ENCODE results near the gene GPHB5. TPM values are rescaled to one million over a fixed set of nuclear protein-coding genes. Genes with fewer than 3 reads are reported as not detected.

Gene GPHB5
- total RNA-seq (2014; rRNA removed; shearing (Covaris generic)) (not detected in 2 replicates), polyA plus RNA-seq (2016; fragmentation: Nextera tagmentation; extraction: Ambion mirVana) (not detected in 2 replicates)
- long read RNA-seq = 0 reads

GRCh38 chr14:63318835-63319234 lies at the start of gene GPHB5:
Gene GPHB5, minus strand, starts transcription at chr14:63318935. Its CDS starts 1,086 bp downstream, at chr14:63317849.
- DNase-seq (ENCODE audit: low spot score) = no peak
- Histone ChIP-seq H3F3A (replicated peaks; ENCODE audit: low read depth) (no peaks in the 10 kb centered on the region), H4K20me1 (replicated peaks; ENCODE audit: insufficient read depth) (no peaks in the 10 kb centered on the region), H3K9me2 (ENCODE audit: insufficient read depth) (peaks cover 7% of the 10 kb centered on the region; the same call in 1 of the 2 replicates), H3K27me3 (ENCODE audit: insufficient read depth) (no peaks in the 10 kb centered on the region), H3K4me3 (no peak within 1 kb of the TSS), H3K4me1 (ENCODE audit: insufficient read depth) (peaks cover 2% of the 10 kb centered on the region; the same call in 1 of the 2 replicates), H3K27ac (ENCODE audit: low read depth) (no peak within 1 kb of the TSS), H3K79me2 (replicated peaks; ENCODE audit: insufficient read depth) (no peaks in the 10 kb centered on the region), H3K4me2 (no peak within 1 kb of the TSS), H2AFZ (no peak within 1 kb of the TSS), H3K36me3 (ENCODE audit: insufficient read depth) (no peaks in the 10 kb centered on the region)
- no peak within 1 kb of the TSS for H3K27ac Mint-ChIP-seq
- H3K9me3 Mint-ChIP-seq = no peaks in the 10 kb centered on the region
- peaks cover 2% of the 10 kb centered on the region for H3K27me3 Mint-ChIP-seq (ENCODE audit: insufficient read depth, low read depth, poor library complexity)
- no peak for TF ChIP-seq EZH2 (IDR thresholded peaks at IDR 0.05; ENCODE audit: low read depth, unreplicated experiment)
- peaks cover 10% of the 10 kb centered on the region for H3K4me1 Mint-ChIP-seq
- H3K36me3 Mint-ChIP-seq (ENCODE audit: low read depth) = no peaks in the 10 kb centered on the region; the same call in 2 of the 3 replicates
- no peak for ATAC-seq
- no peak within 1 kb of the TSS for H3K4me3 Mint-ChIP-seq

GRCh38 chr14:63367742-63368364 lies 49.1 kb upstream of the GPHB5 start:
- H3K36me3 ChIP-seq (ENCODE audit: insufficient read depth) = peaks cover 6% of the 10 kb centered on the region; the same call in 1 of the 2 replicates

GRCh38 chr14:63362389-63362819 lies 43.7 kb upstream of the GPHB5 start:
- ATAC-seq (peak; percentile 50), DNase-seq (ENCODE audit: low spot score) (no peak)
- no peaks in the 10 kb centered on the region for H3K36me3 ChIP-seq (ENCODE audit: insufficient read depth)
- H4K20me1 ChIP-seq (replicated peaks; ENCODE audit: insufficient read depth) = no peaks in the 10 kb centered on the region
- H3K4me3 ChIP-seq = no peak overlapping the region
- Mint-ChIP-seq H3K27ac (no peak overlapping the region), H3K4me3 (no peak overlapping the region), H3K27me3 (ENCODE audit: insufficient read depth, low read depth, poor library complexity) (peaks cover 3% of the 10 kb centered on the region), H3K4me1 (peaks cover 2% of the 10 kb centered on the region; the same call in 1 of the 3 replicates), H3K9me3 (peaks cover 1% of the 10 kb centered on the region; the same call in 1 of the 3 replicates), H3K36me3 (ENCODE audit: low read depth) (no peaks in the 10 kb centered on the region; the same call in 2 of the 3 replicates)
- H3K79me2 ChIP-seq (replicated peaks; ENCODE audit: insufficient read depth) = no peaks in the 10 kb centered on the region
- no peak overlapping the region for H3K4me2 ChIP-seq
- no peaks in the 10 kb centered on the region for H3K9me2 ChIP-seq (ENCODE audit: insufficient read depth)
- H3K27ac ChIP-seq (ENCODE audit: low read depth) = no peak overlapping the region
- no peaks in the 10 kb centered on the region for H3K4me1 ChIP-seq (ENCODE audit: insufficient read depth)
- H3K27me3 ChIP-seq (ENCODE audit: insufficient read depth) = no peaks in the 10 kb centered on the region
- H3F3A ChIP-seq (replicated peaks; ENCODE audit: low read depth) = no peaks in the 10 kb centered on the region
- no peak overlapping the region for H2AFZ ChIP-seq
- no peak for TF ChIP-seq JUNB (IDR thresholded peaks at IDR 0.05; ENCODE audit: unreplicated experiment)
- no peak for TF ChIP-seq CREB1 (CRISPR knock-in tag; IDR thresholded peaks at IDR 0.05; ENCODE audit: low read depth)
- no peak for TF ChIP-seq ZNF331 (CRISPR knock-in tag; IDR thresholded peaks at IDR 0.05; ENCODE audit: low read depth)
- no peak for TF ChIP-seq ETS1 (IDR thresholded peaks at IDR 0.05)
- no peak for TF ChIP-seq POLR2AphosphoS5 (IDR thresholded peaks at IDR 0.05; ENCODE audit: low read depth)
- TF ChIP-seq NANOG (IDR thresholded peaks at IDR 0.05; ENCODE audit: borderline replicate concordance) = no peak
- TF ChIP-seq EZH2 (IDR thresholded peaks at IDR 0.05; ENCODE audit: low read depth, unreplicated experiment) = no peak

More at GRCh38 chr14:63367742-63368364, 49.1 kb upstream of the GPHB5 start:
- no peaks in the 10 kb centered on the region for H3K9me2 ChIP-seq (ENCODE audit: insufficient read depth)
- peak; percentile 13 to 37; a peak in 2 of 4 replicates for TF ChIP-seq CTCF (conservative IDR thresholded peaks at IDR 0.05; ENCODE audit: low read depth in 2 of 2)
- TF ChIP-seq JUNB (IDR thresholded peaks at IDR 0.05; ENCODE audit: unreplicated experiment) = no peak
- H2AFZ ChIP-seq = no peak overlapping the region
- no peaks in the 10 kb centered on the region for H3K79me2 ChIP-seq (replicated peaks; ENCODE audit: insufficient read depth)
- DNase-seq (ENCODE audit: low spot score) (no peak), ATAC-seq (no peak)
- no peaks in the 10 kb centered on the region for H4K20me1 ChIP-seq (replicated peaks; ENCODE audit: insufficient read depth)
- Mint-ChIP-seq H3K27ac (no peak overlapping the region), H3K4me1 (peaks cover 2% of the 10 kb centered on the region; the same call in 1 of the 3 replicates), H3K36me3 (ENCODE audit: low read depth) (peaks cover 19% of the 10 kb centered on the region; the same call in 2 of the 3 replicates), H3K4me3 (no peak overlapping the region), H3K9me3 (peaks cover 17% of the 10 kb centered on the region; the same call in 2 of the 3 replicates), H3K27me3 (ENCODE audit: insufficient read depth, low read depth, poor library complexity) (no peaks in the 10 kb centered on the region)
- H3K4me3 ChIP-seq = no peak overlapping the region
- H3K27ac ChIP-seq (ENCODE audit: low read depth) = no peak overlapping the region
- H3K4me2 ChIP-seq = no peak overlapping the region
- H3K4me1 ChIP-seq (ENCODE audit: insufficient read depth) = no peaks in the 10 kb centered on the region
- no peaks in the 10 kb centered on the region for H3K27me3 ChIP-seq (ENCODE audit: insufficient read depth)
- no peaks in the 10 kb centered on the region for H3F3A ChIP-seq (replicated peaks; ENCODE audit: low read depth)

Measured in GM23338 (cell line).